PC-3 (cell line): Measurements from ENCODE around the gene POTEF.
"Not testable (repeated sequence)": the region's sequence is repeated elsewhere in the genome, so short reads cannot be mapped to it uniquely, and the experiment has no call there.

Source experiments
- CTCF ChIP-seq: fragments of 300-600 bp; sonication (generic); conservative IDR thresholded peaks from 2 replicates; pipeline ENCODE4 v1.5.1; 2017; ENCODE audit warnings: antibody characterized with exemption, low read depth, mild to moderate bottlenecking, low read length
- EZH2 ChIP-seq: fragments of 300-600 bp; sonication (generic); IDR thresholded peaks from one replicate; pipeline ENCODE4 v1.6.1; 2017; ENCODE audit warnings: antibody characterized with exemption, mild to moderate bottlenecking, low read length; ENCODE audit not compliant: unreplicated experiment
- EZH2phosphoT487 ChIP-seq: fragments of 300-600 bp; sonication (generic); IDR thresholded peaks from 2 replicates; pipeline ENCODE4 v1.6.1; 2018; ENCODE audit warnings: mild to moderate bottlenecking, antibody characterized with exemption, low read length, borderline replicate concordance

DNA sequence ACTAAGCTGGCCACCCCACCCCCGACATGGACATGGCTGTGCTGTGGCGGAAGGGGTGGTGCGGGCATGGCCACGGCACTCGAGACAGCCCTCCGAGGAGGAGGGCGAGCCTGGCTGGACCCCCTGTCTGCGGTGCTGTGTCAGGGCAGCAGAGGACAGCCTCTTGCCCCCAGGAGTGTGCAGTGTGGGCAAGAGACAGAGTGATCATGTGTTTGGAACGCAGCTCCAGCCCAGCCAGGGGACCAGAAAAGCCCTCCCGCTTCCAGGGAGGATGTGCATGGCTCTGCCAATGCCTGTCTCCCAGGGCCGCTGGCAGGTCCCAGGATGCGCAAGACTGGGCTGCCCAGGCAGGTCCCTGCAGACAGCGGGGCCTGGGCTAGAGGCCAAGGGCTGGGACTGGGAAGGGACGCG is 9.8 kb upstream of the POTEF start:
- TF ChIP-seq CTCF, EZH2phosphoT487, EZH2: not testable (repeated sequence)
